Astrocyte of the spinal cord (primary cell): ENCODE data around the gene PPP2R5A.
A peak's percentile ranks its signal among the peaks of the same experiment; 100 is the strongest.

ENCODE experiments used
- DNase-seq: peaks from one replicate; pipeline ENCODE4 v3.0.0; 2011; ENCODE audit warnings: low read depth, low spot score
- H3K4me3 ChIP-seq: 2 replicates; pipeline ENCODE4 v1.5.1; 2011; ENCODE audit warnings: low read depth, mild to moderate bottlenecking, low read length, moderate library complexity
- in situ Hi-C: cut with HindIII; loops from 2 replicates; pipeline ENCODE4 v1.10.0; 2017; ENCODE audit warnings: low sequenced_read_pairs
- TF ChIP-seq, protein P1 (sequence below): IDR thresholded peaks from 2 replicates; pipeline ENCODE4 v1.5.1; 2012; ENCODE audit warnings: low read depth, mild to moderate bottlenecking, low read length, inconsistent platforms

PPP2R5A gene

DNA sequence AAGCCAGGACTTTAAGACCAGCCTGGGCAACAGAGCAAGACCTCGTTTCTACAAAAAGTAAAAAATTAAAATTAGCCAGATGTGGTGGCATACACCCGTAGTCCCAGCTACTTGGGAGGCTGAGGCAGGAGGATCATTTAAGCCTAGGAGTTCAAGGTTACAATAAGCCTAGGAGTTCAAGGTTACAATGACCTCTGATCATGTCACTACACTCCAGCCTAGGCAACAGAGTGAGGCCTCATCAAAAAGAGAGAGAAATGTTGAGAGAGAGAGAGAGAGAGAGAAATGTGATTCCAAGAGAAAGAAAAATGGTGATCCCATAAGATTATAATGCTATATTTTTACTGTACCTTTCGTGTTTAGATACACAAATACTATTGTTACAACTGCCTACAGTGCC is 69.3 kb downstream of the PPP2R5A start:
- TF ChIP-seq, protein P1, sequence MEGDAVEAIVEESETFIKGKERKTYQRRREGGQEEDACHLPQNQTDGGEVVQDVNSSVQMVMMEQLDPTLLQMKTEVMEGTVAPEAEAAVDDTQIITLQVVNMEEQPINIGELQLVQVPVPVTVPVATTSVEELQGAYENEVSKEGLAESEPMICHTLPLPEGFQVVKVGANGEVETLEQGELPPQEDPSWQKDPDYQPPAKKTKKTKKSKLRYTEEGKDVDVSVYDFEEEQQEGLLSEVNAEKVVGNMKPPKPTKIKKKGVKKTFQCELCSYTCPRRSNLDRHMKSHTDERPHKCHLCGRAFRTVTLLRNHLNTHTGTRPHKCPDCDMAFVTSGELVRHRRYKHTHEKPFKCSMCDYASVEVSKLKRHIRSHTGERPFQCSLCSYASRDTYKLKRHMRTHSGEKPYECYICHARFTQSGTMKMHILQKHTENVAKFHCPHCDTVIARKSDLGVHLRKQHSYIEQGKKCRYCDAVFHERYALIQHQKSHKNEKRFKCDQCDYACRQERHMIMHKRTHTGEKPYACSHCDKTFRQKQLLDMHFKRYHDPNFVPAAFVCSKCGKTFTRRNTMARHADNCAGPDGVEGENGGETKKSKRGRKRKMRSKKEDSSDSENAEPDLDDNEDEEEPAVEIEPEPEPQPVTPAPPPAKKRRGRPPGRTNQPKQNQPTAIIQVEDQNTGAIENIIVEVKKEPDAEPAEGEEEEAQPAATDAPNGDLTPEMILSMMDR: no peak
- no peak overlapping the region for H3K4me3 ChIP-seq
- DNase-seq: no peak
- in situ Hi-C loops: no loop called here

DNA sequence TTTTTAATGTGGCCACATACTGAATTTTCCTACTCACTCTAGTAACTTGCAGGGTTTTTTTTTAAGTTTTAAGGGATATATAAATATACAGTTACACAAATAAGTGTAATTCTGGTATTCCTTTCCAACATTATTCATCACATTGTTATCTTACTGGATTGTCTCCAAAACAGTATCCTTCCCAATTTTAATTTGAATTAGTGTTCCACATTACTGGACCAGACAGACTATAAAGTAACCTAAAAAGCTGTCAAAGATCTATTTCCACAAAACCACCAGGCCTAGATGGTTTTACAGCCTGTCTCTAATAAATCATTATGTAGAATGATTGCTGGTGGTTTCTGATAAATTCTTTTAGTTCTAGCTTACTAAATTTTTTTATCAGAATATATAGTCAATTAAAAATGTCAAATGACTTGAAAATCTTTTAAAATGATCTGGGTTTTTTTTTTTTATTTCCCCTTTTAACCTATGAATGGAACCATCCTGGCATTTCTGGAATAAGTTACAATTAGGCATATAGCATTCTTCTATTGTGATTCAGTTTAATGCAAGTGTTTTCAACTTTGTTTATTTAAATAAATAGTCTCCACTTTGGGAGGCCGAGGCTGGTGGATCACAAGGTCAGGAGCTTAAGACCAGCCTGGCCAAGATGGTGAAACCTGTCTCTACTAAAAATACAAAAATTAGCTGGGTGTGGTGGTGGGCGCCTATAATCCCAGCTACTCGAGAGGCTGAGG is 70.2 kb downstream of the PPP2R5A start:
- in situ Hi-C loops: no loop called here
- TF ChIP-seq, protein P1: no peak
- H3K4me3 ChIP-seq: no peak overlapping the region
- no peak for DNase-seq

DNA sequence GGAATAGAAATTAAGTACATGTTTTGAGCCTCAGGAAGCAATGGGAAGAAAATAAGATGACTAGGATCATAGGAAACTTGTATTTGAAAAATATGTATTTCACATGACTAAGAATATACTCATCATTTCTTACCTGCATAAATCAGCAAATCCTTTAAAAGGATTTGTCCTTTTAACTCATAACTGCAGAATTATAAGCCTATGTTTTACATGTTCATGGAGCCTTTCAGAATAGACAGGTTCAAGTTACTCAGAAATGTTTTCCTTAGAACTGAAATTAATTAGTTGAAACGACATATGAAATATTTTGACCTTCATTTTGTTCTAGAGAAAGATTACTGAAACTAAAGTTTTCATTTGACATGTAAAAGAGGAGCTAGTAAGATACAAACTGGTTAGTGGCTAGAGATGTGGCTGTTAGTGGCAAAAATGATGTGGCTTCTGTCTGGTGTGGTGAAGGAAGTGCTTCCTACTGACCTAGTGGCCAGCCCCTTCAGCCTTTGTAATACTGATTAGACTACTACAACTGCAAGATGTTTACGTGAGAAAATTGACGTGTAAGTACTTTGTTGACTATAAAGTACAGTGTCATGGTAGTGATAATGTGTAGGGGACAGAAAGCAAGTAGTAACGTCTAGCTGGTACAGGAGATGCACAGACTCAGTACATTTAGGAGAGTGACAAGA is 74.7 kb downstream of the PPP2R5A start:
- in situ Hi-C loops: no loop called here
- H3K4me3 ChIP-seq: no peak overlapping the region
- no peak for DNase-seq
- TF ChIP-seq, protein P1: no peak

DNA sequence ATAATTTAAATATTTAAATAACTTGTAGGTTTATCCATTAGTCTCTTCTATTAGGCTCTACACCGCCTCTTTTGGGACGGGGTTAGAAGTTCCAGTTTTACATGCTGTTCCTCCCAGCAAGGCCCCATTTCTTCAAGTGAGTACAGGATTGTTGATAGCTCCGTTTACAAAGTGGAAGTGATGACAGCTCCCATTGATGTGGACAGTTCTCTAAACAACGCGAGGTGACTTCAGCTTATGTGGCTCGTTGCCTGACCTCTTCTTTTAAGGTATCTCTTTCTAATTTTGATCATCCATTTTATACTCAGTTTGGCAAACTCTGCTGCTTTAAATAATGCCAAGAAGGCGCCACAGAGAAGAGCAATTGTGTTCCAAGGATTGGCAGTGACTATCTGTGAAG is 79.8 kb downstream of the PPP2R5A start:
- DNase-seq: no peak
- in situ Hi-C loops: no loop called here
- TF ChIP-seq, protein P1: no peak
- H3K4me3 ChIP-seq: no peak overlapping the region

DNA sequence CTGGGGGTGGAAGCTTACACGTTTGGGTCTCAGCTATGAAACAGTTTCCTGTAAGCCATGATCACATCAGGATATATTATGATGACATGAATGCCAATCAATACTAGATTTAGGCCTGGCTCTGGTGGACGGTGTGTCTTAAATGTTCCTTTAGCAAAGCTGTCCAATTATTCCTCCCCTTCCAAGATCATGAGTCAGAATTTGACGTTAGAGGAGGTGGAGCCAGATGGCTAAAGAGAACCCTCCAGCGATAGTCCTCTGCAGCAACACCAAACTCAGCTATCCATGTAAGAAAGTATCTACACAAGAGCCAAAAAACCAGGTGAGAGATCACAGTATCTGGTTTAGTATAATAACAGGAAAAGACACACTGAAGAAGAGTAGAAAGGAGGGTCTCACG is 81.7 kb downstream of the PPP2R5A start:
- TF ChIP-seq, protein P1: no peak
- DNase-seq: peak; percentile 44
- H3K4me3 ChIP-seq: no peak overlapping the region
- in situ Hi-C loops: no loop called here

DNA sequence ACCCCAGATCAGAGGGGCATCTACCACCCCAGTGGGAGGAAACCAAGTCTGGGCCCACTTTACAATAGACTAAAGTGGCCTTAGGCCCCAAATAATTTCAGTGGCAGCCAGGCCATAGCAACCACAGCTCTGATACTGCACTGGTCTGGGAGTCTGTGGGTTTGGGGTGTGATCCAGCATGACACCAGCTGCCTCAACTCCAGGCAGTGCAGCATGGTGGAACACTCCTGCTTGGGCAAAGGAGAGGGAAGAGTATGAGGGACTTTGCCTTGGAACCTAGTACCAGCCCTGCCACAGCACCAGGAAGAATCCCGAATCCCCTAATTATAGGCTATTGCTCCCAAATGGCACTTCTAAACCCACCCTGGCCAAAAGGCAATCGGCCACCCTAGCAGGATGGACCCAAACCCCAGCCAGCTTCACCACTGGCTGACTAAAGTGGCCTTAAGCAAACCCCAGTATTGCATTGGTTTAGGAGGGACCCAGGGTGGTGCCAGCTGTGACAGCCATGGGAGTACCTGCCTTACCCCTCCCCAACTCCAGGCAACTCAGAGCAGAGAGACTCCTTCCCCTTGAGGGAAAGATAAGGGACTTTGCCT is 82.4 kb downstream of the PPP2R5A start:
- in situ Hi-C loops: no loop called here
- no peak for DNase-seq
- TF ChIP-seq, protein P1: no peak
- H3K4me3 ChIP-seq: no peak overlapping the region
